GM12878 (cell line): ENCODE measurements around the gene IPPK. TPM values are rescaled to one million over a fixed set of nuclear protein-coding genes. Genes with fewer than 3 reads are reported as not detected.

Source experiments
- ATAC-seq: fragments of 200-7000 bp; cut with Tn5 transposase; 3 replicates; pipeline ENCODE4 v1.9.1; 2020; ENCODE audit warnings: mild to moderate bottlenecking, moderate library complexity
- BruUV-seq: library from RNA; stranded (reverse); fragments of 400-500 nt; replicated peaks from 2 replicates; lab custom pipeline; 2021; lab: Mats Ljungman, UMichigan
- CTCF ChIA-PET: fragments of 300-600 bp; sonication (Branson Sonifier 250); formaldehyde crosslinking; extraction: SDS; loops from one replicate; lab custom pipeline; 2021; ENCODE audit warnings: inconsistent platforms; lab: Yijun Ruan, JAX
- POLR2A ChIA-PET: fragments of 350-600 bp; formaldehyde crosslinking; extraction: SDS; loops from one replicate; lab custom pipeline; 2021; ENCODE audit warnings: inconsistent platforms; lab: Charles Lee
- RAD21 ChIA-PET: fragments of 300-600 bp; sonication (Branson Sonifier 250); formaldehyde crosslinking; loops from one replicate; lab custom pipeline; 2023; ENCODE audit warnings: antibody characterized with exemption; ENCODE audit not compliant: unreplicated experiment; lab: Charles Lee
- SMC1A ChIA-PET: fragments of 300-600 bp; sonication (Branson Sonifier 250); formaldehyde crosslinking; loops from one replicate; lab custom pipeline; 2023; ENCODE audit not compliant: unreplicated experiment, uncharacterized antibody; lab: Charles Lee
- DNase-seq: peaks from one replicate; pipeline ENCODE4 v3.0.0-alpha.2; 2011; ENCODE audit warnings: low read depth, low spot score
- FAIRE-seq: peaks from 3 replicates; lab custom pipeline; 2011; peaks lifted over from hg19 to GRCh38; lab: Jason Lieb, UNC
- H2AFZ ChIP-seq: 2 replicates; pipeline ENCODE4 v1.6.0; 2011; ENCODE audit warnings: low read depth, low read length, control low read depth; ENCODE audit not compliant: control insufficient read depth
- H3K27ac ChIP-seq: 2 replicates; pipeline ENCODE4 v1.5.1; 2011; ENCODE audit warnings: control low read depth; ENCODE audit not compliant: control insufficient read depth, insufficient read depth
- H3K27me3 ChIP-seq, 2 experiments: replicated peaks in 1 of 2; 2 replicates each; pipeline versions ENCODE4 v1.6.0 to v1.6.1; 2011; ENCODE audit warnings: low read length in 1 of 2; ENCODE audit not compliant: control insufficient read depth in 2 of 2, insufficient read depth in 2 of 2
- H3K36me3 ChIP-seq, 2 experiments: 2 replicates each; pipeline ENCODE4 v1.5.1; 2011; ENCODE audit warnings: low read length in 1 of 2; ENCODE audit not compliant: control insufficient read depth in 2 of 2, insufficient read depth in 2 of 2
- H3K4me1 ChIP-seq: 2 replicates; pipeline ENCODE4 v1.6.1; 2011; ENCODE audit warnings: mild to moderate bottlenecking, low read length, moderate library complexity, mixed read lengths; ENCODE audit not compliant: control insufficient read depth, insufficient read depth
- H3K4me2 ChIP-seq: 2 replicates; pipeline ENCODE4 v1.6.0; 2011; ENCODE audit warnings: control low read depth; ENCODE audit not compliant: control insufficient read depth, insufficient read depth
- H3K4me3 ChIP-seq: fragments of 200-600 bp; sonication (generic); 2 replicates; pipeline ENCODE4 v1.5.1; 2016
- H3K79me2 ChIP-seq: 2 replicates; pipeline ENCODE4 v1.6.0; 2011; ENCODE audit warnings: low read length; ENCODE audit not compliant: control insufficient read depth, insufficient read depth
- H3K9ac ChIP-seq: 2 replicates; pipeline ENCODE4 v1.8.0; 2011; ENCODE audit warnings: low read length, control low read depth, mixed read lengths; ENCODE audit not compliant: control insufficient read depth, insufficient read depth
- H3K9me3 ChIP-seq: replicated peaks from 3 replicates; pipeline ENCODE4 v1.5.1; 2011; ENCODE audit warnings: mild to moderate bottlenecking, low read length; ENCODE audit not compliant: control insufficient read depth, insufficient read depth
- H4K20me1 ChIP-seq: 2 replicates; pipeline ENCODE4 v1.6.0; 2011; ENCODE audit not compliant: control insufficient read depth, insufficient read depth
- BHLHE40 ChIP-seq, 2 experiments: fragments of 450-650 bp in 1 of 2; IDR thresholded peaks; 2 replicates each; pipeline ENCODE4 v1.6.1; 2011 to 2017; ENCODE audit warnings: low read depth in 2 of 2, borderline replicate concordance in 1 of 2, improper control_type of control experiment in 1 of 2, low read length in 1 of 2, mild to moderate bottlenecking in 1 of 2
- CREM ChIP-seq: IDR thresholded peaks from 2 replicates; pipeline ENCODE4 v1.6.1; 2014; ENCODE audit warnings: antibody characterized with exemption, low read depth
- GABPA ChIP-seq: IDR thresholded peaks from 2 replicates; pipeline ENCODE4 v1.6.1; 2014; ENCODE audit warnings: antibody characterized with exemption, low read depth, mild to moderate bottlenecking, inconsistent platforms
- GATAD2B ChIP-seq: fragments of 450-650 bp; conservative IDR thresholded peaks from 2 replicates; pipeline ENCODE4 v1.6.1; 2017; ENCODE audit warnings: low read depth, mild to moderate bottlenecking, moderate library complexity
- HDAC6 ChIP-seq: fragments of 200-600 bp; sonication (generic); IDR thresholded peaks from one replicate; pipeline ENCODE4 v1.8.0; 2017; ENCODE audit warnings: antibody characterized with exemption; ENCODE audit not compliant: unreplicated experiment
- KDM1A ChIP-seq: fragments of 200-600 bp; sonication (generic); IDR thresholded peaks from 2 replicates; pipeline ENCODE4 v1.6.1; 2016; ENCODE audit warnings: borderline replicate concordance
- NFXL1 ChIP-seq: fragments of 450-650 bp; IDR thresholded peaks from 2 replicates; pipeline ENCODE4 v1.6.1; 2017; ENCODE audit warnings: antibody characterized with exemption, mild to moderate bottlenecking, borderline replicate concordance
- POU2F2 ChIP-seq: IDR thresholded peaks from 3 replicates; pipeline ENCODE4 v1.6.1; 2011; ENCODE audit warnings: low read depth, mild to moderate bottlenecking, low read length, borderline replicate concordance
- RUNX3 ChIP-seq: IDR thresholded peaks from 2 replicates; pipeline ENCODE4 v1.6.1; 2012; ENCODE audit warnings: low read length, inconsistent platforms
- SMC3 ChIP-seq: IDR thresholded peaks from 2 replicates; pipeline ENCODE4 v1.6.1; 2011; ENCODE audit warnings: low read length, improper control_type of control experiment, borderline replicate concordance
- ZNF217 ChIP-seq: fragments of 450-650 bp; IDR thresholded peaks from 2 replicates; pipeline ENCODE4 v1.6.1; 2017; ENCODE audit warnings: antibody characterized with exemption, mild to moderate bottlenecking
- ZNF274 ChIP-seq: IDR thresholded peaks from one replicate; pipeline ENCODE4 v1.8.0; 2011; ENCODE audit not compliant: insufficient read length, insufficient read depth
- WGBS: methylation state at CpG from one replicate; pipeline ENCODE4 v1.1.6; 2016; ENCODE audit warnings: low lambda C conversion rate; ENCODE audit not compliant: insufficient replicate concordance, insufficient coverage; ENCODE audit errors: missing lambda C conversion rate; 5-methylcytosine and 5-hydroxymethylcytosine counted together
- in situ Hi-C: fragments of 300-500 bp; cut with MboI; formaldehyde crosslinking; loops from 9 replicates; pipeline ENCODE4 v1.14.3; 2018; ENCODE audit warnings: mixed read lengths
- intact Hi-C: fragments of 100-400 bp; cut with micrococcal nuclease; formaldehyde crosslinking; loops from one replicate; pipeline ENCODE4 v1.14.2; 2022; ENCODE audit not compliant: unreplicated experiment
- polyA plus RNA-seq, 11 experiments: library from polyadenylated mRNA; depleted of rRNA in 4 of 11; unstranded in 6 of 11; stranded (reverse) in 5 of 11; fragments of >200 nt; fragmentation: Nextera tagmentation in 4 of 11; fragmentation: Illumina TruSeq in 1 of 11; extraction: Ambion mirVana in 4 of 11; extraction: Trizol in 1 of 11; gene quantifications; 1 replicate in 1 of 11; 2 replicates in 10 of 11; pipeline versions ENCODE4 v1.2.1 to v1.2.3, GENCODE V29; 2011 to 2016; ENCODE audit warnings: inconsistent platforms in 2 of 11, missing spikeins in 2 of 11, low read depth in 1 of 11
- total RNA-seq, 4 experiments: library from RNA; depleted of rRNA in 3 of 4; stranded (reverse); fragments of >200 nt in 3 of 4; fragmentation: Illumina TruSeq in 1 of 4; extraction: Trizol in 1 of 4; gene quantifications; 2 replicates each; pipeline versions ENCODE4 v1.2.1 to v1.2.3, GENCODE V29; 2013 to 2021

Gene IPPK
- total and polyA plus RNA-seq, 10 of the 15 experiments (the other 5 are each of a cell fraction or from before 2014, with no cell fraction given): 2.1 to 22.1 (median 11.4) TPM

DNA sequence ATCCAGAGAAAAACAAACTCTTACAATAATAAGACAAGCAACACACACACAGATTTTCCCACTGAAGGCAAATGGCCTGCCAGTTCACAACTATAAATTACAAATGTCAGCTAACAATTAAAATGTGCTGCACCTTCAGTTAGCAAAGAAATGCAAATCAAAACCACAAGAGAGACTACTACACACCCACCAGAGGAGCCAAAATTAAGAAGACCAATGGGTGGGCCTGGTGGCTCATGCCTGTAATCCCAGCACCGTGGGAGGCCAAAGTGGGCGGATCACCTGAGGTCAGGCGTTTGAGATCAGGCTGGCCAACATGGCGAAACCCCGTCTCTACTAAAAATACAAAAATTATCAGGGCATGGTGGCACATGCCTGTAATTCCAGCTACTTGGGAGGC, 15.1 kb upstream of the IPPK start:
- no peaks in the 10 kb centered on the region; the same call in 2 of the 3 replicates for H3K9me3 ChIP-seq
- ATAC-seq (peak; percentile 38; the same call in 1 of the 3 replicates), FAIRE-seq (no peak), DNase-seq (no peak)
- no peaks in the 10 kb centered on the region for H3K36me3 ChIP-seq
- H3K79me2 ChIP-seq: no peaks in the 10 kb centered on the region
- no TSS peak for BruUV-seq
- ChIA-PET POLR2A (no interaction called here), RAD21 (no interaction called here), CTCF (interaction anchor here (0.6 to 1.9 kb wide), 3 partner anchors 32 to 239 kb away, joined by 3 to 8 read pairs (median 5); no protein-coding TSS in a partner anchor), SMC1A (interaction anchor here (1.7 kb wide), 1 partner anchor 15 kb away, joined by 7 read pairs; the partner anchor contains the start of gene IPPK)
- no peak overlapping the region for H3K9ac ChIP-seq
- no peaks in the 10 kb centered on the region for H4K20me1 ChIP-seq
- TF ChIP-seq POU2F2: 0 out of 3 replicates have a peak, but pooled peaks have one; percentile 32
- TF ChIP-seq GATAD2B: no peak
- 0 out of 4 replicates have a peak, but pooled peaks of 1 of the 2 experiments have one; percentile 11 for TF ChIP-seq BHLHE40 (IDR thresholded peaks at IDR 0.05; ENCODE audit: borderline replicate concordance in 1 of 2, low read depth in 2 of 2, low read length in 1 of 2)
- no peak for TF ChIP-seq ZNF217
- no peak for TF ChIP-seq CREM
- peak; percentile 33; the same call in 1 of the 2 replicates for TF ChIP-seq RUNX3
- H3K4me2 ChIP-seq: 0 out of 2 replicates have a peak overlapping the region, but pooled peaks have one; percentile 9
- intact Hi-C loops: no loop called here
- no peak overlapping the region for H2AFZ ChIP-seq
- H3K27ac ChIP-seq: no peak overlapping the region
- WGBS: 52% methylated on average over 5 of the region's 5 CpGs
- H3K4me1 ChIP-seq: 0 out of 2 replicates have a peak, but pooled peaks cover 4% of the 10 kb centered on the region
- no peaks in the 10 kb centered on the region for H3K27me3 ChIP-seq
- no peak overlapping the region for H3K4me3 ChIP-seq
- in situ Hi-C loops: no loop called here

DNA sequence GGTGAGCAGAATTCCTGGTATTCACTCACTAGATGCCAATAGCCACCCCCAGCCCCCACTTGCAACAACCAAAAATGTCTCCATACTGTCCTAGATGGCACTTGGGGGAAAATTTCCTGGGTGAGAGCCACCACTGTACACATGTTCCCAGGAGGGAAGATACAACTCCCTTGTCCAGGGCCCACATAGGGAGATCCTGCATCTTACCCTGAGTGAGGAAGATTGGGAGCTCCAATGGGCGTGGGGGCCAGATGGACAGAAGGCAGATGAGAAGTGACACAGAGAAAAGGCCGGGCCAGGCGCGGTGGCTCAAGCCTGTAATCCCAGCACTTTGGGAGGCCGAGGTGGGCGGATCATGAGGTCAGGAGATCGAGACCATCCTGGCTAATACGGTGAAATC, 12.3 kb upstream of the IPPK start:
- Histone ChIP-seq H3K27ac (no peak overlapping the region), H3K36me3 (no peaks in the 10 kb centered on the region), H3K79me2 (no peaks in the 10 kb centered on the region), H3K4me1 (0 out of 2 replicates have a peak, but pooled peaks cover 4% of the 10 kb centered on the region), H3K4me2 (no peak overlapping the region), H4K20me1 (no peaks in the 10 kb centered on the region), H3K27me3 (no peaks in the 10 kb centered on the region), H3K9me3 (no peaks in the 10 kb centered on the region), H3K9ac (no peak overlapping the region), H3K4me3 (no peak overlapping the region), H2AFZ (no peak overlapping the region)
- 65% methylated on average over 8 of the region's 8 CpGs for WGBS
- FAIRE-seq (no peak), ATAC-seq (no peak), DNase-seq (no peak)
- SMC1A ChIA-PET: no interaction called here
- in situ Hi-C loops (no loop called here), intact Hi-C loops (no loop called here)
- TF ChIP-seq GABPA: no peak
- no peak for TF ChIP-seq HDAC6
- no peak for TF ChIP-seq ZNF274
- TF ChIP-seq SMC3: no peak
- no peak for TF ChIP-seq KDM1A
- no peak for TF ChIP-seq NFXL1
- RAD21 ChIA-PET: no interaction called here
- BruUV-seq: no TSS peak
- POLR2A ChIA-PET: no interaction called here
- CTCF ChIA-PET: no interaction called here
